HL-60 (cell line): ENCODE results near the gene SIGLEC11.

ENCODE experiments used
- DNase-seq, 2 experiments: peaks; one replicate each; pipeline ENCODE4 v3.0.0-alpha.2; 2010 to 2020; ENCODE audit warnings: low read depth in 1 of 2, low spot score in 1 of 2
- H3K27ac ChIP-seq: fragments of 250-450 bp; sonication (Bioruptor Pico); replicated peaks from 2 replicates; pipeline ENCODE4 v1.5.1; 2020; ENCODE audit warnings: mild to moderate bottlenecking, moderate library complexity
- H3K27me3 ChIP-seq: fragments of 250-450 bp; sonication (Bioruptor Pico); 2 replicates; pipeline ENCODE4 v1.5.1; 2021; ENCODE audit warnings: mild to moderate bottlenecking, moderate library complexity; ENCODE audit not compliant: insufficient read depth, poor library complexity, severe bottlenecking
- H3K4me3 ChIP-seq: replicated peaks from 2 replicates; pipeline ENCODE4 v1.5.1; 2011; ENCODE audit warnings: mild to moderate bottlenecking, control low read depth, low read length; ENCODE audit not compliant: insufficient read depth
- GABPA ChIP-seq: IDR thresholded peaks from 2 replicates; pipeline ENCODE4 v1.6.1; 2012; ENCODE audit warnings: low read depth
- POLR2AphosphoS5 ChIP-seq: IDR thresholded peaks from 2 replicates; pipeline ENCODE4 v1.6.1; 2012; ENCODE audit warnings: low read depth
- SPI1 ChIP-seq: IDR thresholded peaks from 2 replicates; pipeline ENCODE4 v1.6.1; 2012; ENCODE audit warnings: low read depth, mild to moderate bottlenecking, borderline replicate concordance
- TF ChIP-seq, protein P1 (sequence below): IDR thresholded peaks from 2 replicates; pipeline ENCODE4 v1.6.1; 2012; ENCODE audit warnings: low read depth; ENCODE audit not compliant: insufficient replicate concordance
- TF ChIP-seq, protein P2 (sequence below): IDR thresholded peaks from one replicate; pipeline ENCODE4 v1.5.1; 2011; ENCODE audit warnings: low read length, control low read depth, inconsistent platforms; ENCODE audit not compliant: insufficient read depth

Gene SIGLEC11

DNA sequence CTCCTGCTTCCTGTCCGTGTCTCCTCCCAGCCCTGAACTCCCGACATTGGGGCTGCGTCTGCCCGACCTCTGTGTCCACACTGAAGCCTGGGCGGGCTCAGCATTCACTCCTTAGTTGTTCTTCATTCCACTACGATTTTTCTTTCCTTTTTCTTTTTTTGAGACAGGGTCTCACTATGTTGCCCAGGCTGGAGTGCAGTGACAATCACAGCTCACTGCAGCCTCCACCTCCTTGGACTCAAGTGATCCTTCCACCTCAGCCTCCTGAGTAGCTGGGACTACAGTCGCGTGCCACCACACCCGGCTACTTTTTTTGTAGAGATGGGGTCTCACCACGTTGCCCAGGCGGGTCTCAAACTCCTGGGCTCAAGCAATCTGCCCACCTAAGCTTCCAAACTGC, 23.5 kb upstream of the SIGLEC11 start:
- TF ChIP-seq SPI1 (no peak), GABPA (no peak), POLR2AphosphoS5 (no peak)
- TF ChIP-seq, protein P1, sequence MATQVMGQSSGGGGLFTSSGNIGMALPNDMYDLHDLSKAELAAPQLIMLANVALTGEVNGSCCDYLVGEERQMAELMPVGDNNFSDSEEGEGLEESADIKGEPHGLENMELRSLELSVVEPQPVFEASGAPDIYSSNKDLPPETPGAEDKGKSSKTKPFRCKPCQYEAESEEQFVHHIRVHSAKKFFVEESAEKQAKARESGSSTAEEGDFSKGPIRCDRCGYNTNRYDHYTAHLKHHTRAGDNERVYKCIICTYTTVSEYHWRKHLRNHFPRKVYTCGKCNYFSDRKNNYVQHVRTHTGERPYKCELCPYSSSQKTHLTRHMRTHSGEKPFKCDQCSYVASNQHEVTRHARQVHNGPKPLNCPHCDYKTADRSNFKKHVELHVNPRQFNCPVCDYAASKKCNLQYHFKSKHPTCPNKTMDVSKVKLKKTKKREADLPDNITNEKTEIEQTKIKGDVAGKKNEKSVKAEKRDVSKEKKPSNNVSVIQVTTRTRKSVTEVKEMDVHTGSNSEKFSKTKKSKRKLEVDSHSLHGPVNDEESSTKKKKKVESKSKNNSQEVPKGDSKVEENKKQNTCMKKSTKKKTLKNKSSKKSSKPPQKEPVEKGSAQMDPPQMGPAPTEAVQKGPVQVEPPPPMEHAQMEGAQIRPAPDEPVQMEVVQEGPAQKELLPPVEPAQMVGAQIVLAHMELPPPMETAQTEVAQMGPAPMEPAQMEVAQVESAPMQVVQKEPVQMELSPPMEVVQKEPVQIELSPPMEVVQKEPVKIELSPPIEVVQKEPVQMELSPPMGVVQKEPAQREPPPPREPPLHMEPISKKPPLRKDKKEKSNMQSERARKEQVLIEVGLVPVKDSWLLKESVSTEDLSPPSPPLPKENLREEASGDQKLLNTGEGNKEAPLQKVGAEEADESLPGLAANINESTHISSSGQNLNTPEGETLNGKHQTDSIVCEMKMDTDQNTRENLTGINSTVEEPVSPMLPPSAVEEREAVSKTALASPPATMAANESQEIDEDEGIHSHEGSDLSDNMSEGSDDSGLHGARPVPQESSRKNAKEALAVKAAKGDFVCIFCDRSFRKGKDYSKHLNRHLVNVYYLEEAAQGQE, result no peak
- TF ChIP-seq, protein P2, sequence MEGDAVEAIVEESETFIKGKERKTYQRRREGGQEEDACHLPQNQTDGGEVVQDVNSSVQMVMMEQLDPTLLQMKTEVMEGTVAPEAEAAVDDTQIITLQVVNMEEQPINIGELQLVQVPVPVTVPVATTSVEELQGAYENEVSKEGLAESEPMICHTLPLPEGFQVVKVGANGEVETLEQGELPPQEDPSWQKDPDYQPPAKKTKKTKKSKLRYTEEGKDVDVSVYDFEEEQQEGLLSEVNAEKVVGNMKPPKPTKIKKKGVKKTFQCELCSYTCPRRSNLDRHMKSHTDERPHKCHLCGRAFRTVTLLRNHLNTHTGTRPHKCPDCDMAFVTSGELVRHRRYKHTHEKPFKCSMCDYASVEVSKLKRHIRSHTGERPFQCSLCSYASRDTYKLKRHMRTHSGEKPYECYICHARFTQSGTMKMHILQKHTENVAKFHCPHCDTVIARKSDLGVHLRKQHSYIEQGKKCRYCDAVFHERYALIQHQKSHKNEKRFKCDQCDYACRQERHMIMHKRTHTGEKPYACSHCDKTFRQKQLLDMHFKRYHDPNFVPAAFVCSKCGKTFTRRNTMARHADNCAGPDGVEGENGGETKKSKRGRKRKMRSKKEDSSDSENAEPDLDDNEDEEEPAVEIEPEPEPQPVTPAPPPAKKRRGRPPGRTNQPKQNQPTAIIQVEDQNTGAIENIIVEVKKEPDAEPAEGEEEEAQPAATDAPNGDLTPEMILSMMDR, result no peak
- Histone ChIP-seq H3K27me3 (no peaks in the 10 kb centered on the region), H3K4me3 (no peak overlapping the region), H3K27ac (no peak overlapping the region)
- DNase-seq, result no peak

DNA sequence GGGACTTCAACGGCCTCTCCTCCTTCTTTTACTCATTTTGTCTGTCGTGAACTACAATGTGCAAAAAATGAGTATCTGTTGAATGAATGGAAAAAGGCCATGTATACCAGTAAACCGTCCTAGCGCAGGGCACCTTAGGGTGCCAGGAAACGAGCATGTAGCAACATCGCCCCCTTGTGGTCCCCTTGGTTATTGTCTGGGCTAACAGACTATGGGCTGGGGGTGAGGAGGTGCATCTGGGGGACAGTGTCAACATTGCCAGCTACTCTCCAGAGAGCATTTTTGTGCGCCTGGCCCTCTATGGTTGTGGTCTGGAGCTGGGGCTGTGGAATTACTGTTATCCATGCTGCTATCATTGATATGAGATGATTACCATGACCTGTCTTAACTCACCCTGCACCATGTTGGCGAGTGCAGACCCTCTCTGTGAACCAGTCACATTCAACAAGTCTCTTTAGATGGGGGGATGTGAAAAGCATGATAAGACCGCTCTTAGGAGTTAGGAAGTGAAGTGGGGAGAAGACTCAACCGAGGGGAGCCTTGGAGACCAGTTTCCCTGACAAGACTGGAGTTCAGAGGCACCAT, 22.8 kb upstream of the SIGLEC11 start:
- TF ChIP-seq GABPA, result no peak
- TF ChIP-seq, protein P2, result peak; percentile 94
- Histone ChIP-seq H3K27me3 (no peaks in the 10 kb centered on the region), H3K27ac (no peak overlapping the region), H3K4me3 (no peak overlapping the region)
- DNase-seq, result peak in 1 of 2 experiments; percentile 74

DNA sequence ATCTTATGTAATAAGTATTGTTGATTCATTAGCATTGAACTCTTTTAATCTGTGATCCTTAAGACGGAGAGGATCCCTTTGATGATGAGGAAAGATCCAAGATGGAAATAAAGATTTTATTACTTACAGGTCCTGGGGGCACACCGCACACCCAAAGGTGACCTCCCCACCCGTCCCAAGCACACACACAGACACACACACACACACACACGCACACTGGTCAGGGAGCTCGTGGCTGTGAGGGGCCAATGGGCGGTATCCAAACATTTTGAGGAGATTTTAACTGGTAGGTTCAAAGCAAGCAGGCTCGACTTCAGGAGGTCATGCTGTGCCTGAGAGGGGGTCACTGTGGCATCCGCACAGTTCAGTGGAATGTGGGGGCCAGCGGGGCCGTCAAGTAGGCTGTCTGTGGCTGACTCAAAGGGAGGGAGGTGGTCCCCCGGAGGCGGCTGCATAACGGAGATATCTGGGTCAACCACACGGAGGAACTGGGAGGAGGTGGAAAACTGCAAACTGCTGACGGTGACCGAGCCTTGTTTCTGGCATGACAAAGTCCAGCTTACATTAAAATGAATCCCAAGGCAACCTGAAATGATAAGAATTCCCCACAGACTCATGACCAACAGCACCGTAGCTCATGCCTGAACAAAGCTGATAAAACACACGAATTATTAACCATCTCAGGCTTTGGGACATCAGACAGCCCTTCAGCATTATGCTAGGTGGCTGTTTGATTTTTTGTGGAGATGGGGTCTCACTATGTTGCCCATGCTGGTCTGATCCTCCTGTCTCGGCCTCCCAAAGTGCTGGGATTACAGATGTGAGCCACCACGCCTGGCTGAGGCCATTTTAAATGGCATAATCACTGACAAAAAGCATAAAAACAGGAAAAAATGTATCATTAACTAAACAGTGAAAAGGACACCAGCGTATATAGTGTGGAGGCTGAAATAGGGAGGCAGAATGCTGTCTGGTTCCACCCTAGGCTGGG, 20.9 kb upstream of the SIGLEC11 start:
- Histone ChIP-seq H3K27ac (no peak overlapping the region), H3K27me3 (no peaks in the 10 kb centered on the region), H3K4me3 (no peak overlapping the region)
- TF ChIP-seq POLR2AphosphoS5 (no peak), SPI1 (no peak), GABPA (no peak)
- TF ChIP-seq, protein P2, result no peak
- TF ChIP-seq, protein P1, result no peak
- DNase-seq, result no peak
